CD4-positive, alpha-beta T cell treated with Interleukin-12 subunit alpha and Interleukin-12 subunit beta, for 1 hour (primary cell): ENCODE results near the gene SLC2A9.

ENCODE experiments used
- DNase-seq: peaks from one replicate; pipeline ENCODE4 v3.0.0-alpha.2; 2020

The SLC2A9 gene

GRCh38 chr4:10041036-10041435, 19.7 kb upstream of the SLC2A9 start:
- DNase-seq: no peak

- DNase-seq: no peak
These were observed 19.0 kb upstream of the SLC2A9 start for GRCh38 chr4:10040049-10040892.

GRCh38 chr4:10036807-10037342, 15.6 kb upstream of the SLC2A9 start:
- DNase-seq: no peak

- no peak for DNase-seq
These were observed 13.8 kb upstream of the SLC2A9 start for GRCh38 chr4:10035130-10035529.

- DNase-seq: no peak
These were observed 13.4 kb upstream of the SLC2A9 start for GRCh38 chr4:10034612-10035104.

GRCh38 chr4:10034136-10034535, 12.8 kb upstream of the SLC2A9 start:
- no peak for DNase-seq

- no peak for DNase-seq
These were observed 12.0 kb upstream of the SLC2A9 start for GRCh38 chr4:10033191-10033881.

GRCh38 chr4:10032625-10033024, 11.3 kb upstream of the SLC2A9 start:
- no peak for DNase-seq

- DNase-seq: no peak
These were observed 10.6 kb upstream of the SLC2A9 start for GRCh38 chr4:10031668-10032590.

GRCh38 chr4:10030972-10031667, 9.8 kb upstream of the SLC2A9 start:
- DNase-seq: no peak

GRCh38 chr4:10029403-10029802, 8.1 kb upstream of the SLC2A9 start:
- no peak for DNase-seq

- DNase-seq: no peak
These were observed 7.6 kb upstream of the SLC2A9 start for GRCh38 chr4:10028910-10029309.

GRCh38 chr4:10026485-10026884, 5.2 kb upstream of the SLC2A9 start:
- DNase-seq: no peak

GRCh38 chr4:10025230-10025806, 4.0 kb upstream of the SLC2A9 start:
- no peak for DNase-seq

GRCh38 chr4:10024303-10024702, 3.0 kb upstream of the SLC2A9 start:
- no peak for DNase-seq

- no peak for DNase-seq
These were observed 2.5 kb upstream of the SLC2A9 start for GRCh38 chr4:10023806-10024205.

GRCh38 chr4:10023050-10023419, 1.7 kb upstream of the SLC2A9 start:
- no peak for DNase-seq

GRCh38 chr4:10022346-10023049, 1.2 kb upstream of the SLC2A9 start:
- DNase-seq: no peak

GRCh38 chr4:10021653-10022023, 341 bp upstream of the SLC2A9 start:
- no peak for DNase-seq

- no peak for DNase-seq
These were observed 1.2 kb downstream of the SLC2A9 start for GRCh38 chr4:10020106-10020505.

- no peak for DNase-seq
These were observed 1.7 kb downstream of the SLC2A9 start for GRCh38 chr4:10019521-10020051.
